GM11168 (cell line): ENCODE data around the gene PRDM10.

ENCODE experiments used
- in situ Hi-C: fragments of 300-500 bp; cut with MboI; formaldehyde crosslinking; loops from one replicate; pipeline ENCODE4 v1.12.0; 2022; ENCODE audit warnings: low sequenced_read_pairs; ENCODE audit not compliant: unreplicated experiment

The PRDM10 gene, protein sequence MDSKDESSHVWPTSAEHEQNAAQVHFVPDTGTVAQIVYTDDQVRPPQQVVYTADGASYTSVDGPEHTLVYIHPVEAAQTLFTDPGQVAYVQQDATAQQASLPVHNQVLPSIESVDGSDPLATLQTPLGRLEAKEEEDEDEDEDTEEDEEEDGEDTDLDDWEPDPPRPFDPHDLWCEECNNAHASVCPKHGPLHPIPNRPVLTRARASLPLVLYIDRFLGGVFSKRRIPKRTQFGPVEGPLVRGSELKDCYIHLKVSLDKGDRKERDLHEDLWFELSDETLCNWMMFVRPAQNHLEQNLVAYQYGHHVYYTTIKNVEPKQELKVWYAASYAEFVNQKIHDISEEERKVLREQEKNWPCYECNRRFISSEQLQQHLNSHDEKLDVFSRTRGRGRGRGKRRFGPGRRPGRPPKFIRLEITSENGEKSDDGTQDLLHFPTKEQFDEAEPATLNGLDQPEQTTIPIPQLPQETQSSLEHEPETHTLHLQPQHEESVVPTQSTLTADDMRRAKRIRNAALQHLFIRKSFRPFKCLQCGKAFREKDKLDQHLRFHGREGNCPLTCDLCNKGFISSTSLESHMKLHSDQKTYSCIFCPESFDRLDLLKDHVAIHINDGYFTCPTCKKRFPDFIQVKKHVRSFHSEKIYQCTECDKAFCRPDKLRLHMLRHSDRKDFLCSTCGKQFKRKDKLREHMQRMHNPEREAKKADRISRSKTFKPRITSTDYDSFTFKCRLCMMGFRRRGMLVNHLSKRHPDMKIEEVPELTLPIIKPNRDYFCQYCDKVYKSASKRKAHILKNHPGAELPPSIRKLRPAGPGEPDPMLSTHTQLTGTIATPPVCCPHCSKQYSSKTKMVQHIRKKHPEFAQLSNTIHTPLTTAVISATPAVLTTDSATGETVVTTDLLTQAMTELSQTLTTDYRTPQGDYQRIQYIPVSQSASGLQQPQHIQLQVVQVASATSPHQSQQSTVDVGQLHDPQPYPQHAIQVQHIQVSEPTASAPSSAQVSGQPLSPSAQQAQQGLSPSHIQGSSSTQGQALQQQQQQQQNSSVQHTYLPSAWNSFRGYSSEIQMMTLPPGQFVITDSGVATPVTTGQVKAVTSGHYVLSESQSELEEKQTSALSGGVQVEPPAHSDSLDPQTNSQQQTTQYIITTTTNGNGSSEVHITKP

DNA sequence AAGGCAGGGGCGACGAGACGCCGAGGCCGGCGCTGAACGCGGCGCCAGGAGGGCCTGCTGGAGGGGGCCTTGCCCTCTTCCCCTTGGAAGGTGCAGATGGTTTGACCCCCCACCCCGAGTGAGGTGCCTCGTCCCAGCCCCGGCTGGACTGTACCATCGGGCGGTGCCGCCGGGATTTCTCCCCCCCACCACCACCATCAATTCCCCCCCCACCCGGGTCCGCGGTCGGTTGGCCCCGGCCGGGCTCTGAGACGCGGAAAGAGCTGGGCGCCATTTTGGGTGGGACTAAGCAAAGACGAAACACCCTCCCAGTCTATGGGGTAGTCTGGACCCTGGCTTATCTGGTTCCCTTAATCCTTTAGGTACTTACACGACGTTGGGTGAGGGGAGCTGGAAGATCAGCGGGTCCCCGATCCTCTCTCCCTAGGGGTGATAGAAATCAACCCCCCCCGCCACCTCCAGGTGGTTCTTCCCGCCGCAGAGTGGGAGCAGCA is at the start of gene PRDM10:
Gene PRDM10, minus strand, starts transcription at position 484 of the 494 bp plus-strand sequence. CDS start 41,871 bp downstream, outside the sequence.
- in situ Hi-C loops = no loop called here

DNA sequence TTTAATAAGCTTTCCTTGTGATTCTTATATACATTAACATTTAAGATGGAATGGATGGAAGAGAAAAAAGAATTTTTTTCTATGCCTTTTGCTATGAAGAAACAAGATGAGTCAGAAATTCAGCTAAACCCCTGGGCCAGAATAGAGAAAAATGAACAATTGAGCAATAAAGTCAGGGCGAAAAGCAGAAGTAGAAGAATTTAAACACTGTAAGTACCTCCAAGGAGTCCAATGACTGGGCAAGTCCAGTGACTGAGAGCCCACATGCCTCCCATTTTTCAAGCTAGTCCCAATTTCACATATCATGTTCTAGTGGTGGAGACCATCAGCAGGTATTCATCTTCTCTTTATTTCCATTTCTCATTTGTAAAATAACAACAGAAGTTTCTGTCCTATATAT is 48.4 kb upstream of the PRDM10 start:
- in situ Hi-C loops = no loop called here

DNA sequence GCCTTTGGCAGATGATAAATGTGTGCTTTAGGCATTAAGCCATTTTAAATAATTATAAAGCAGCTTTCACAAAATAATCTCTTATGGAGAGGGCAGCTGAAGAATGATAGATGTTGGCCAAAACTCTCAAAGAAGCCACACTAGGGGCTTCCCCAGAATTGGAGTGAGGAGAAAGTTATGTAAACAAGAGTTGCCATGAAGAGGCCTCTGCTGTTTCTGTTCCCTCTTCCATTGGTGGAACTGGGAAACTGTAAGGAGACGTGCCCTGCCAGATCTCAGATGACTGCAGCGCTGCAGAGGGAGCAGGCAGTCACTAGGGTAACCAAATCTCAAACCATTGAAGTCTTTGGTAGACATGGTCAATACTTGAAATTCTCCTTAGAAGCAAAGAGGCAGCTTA is 47.6 kb upstream of the PRDM10 start:
- in situ Hi-C loops = no loop called here

DNA sequence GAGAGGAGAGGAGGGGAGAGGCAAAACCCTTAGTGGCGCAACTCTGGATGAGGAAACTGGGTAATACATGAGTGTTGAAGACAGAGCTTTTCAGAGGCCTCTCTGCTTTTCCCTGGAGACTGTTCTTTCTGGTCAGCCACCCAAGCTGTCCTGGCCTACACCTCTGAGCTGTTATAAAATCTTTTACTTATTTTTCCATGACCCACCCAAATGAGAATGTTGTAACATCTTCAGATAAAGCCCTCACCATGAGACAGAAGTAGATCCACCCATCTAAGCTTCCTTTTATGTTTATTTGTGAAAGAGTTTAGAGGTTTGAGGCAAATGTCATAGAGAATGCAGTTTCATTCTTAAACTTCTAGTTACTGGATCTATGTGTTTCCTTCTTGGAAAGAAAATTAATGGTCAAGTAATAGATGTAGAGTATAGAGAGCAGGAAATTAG is 46.7 kb upstream of the PRDM10 start:
- in situ Hi-C loops = no loop called here

DNA sequence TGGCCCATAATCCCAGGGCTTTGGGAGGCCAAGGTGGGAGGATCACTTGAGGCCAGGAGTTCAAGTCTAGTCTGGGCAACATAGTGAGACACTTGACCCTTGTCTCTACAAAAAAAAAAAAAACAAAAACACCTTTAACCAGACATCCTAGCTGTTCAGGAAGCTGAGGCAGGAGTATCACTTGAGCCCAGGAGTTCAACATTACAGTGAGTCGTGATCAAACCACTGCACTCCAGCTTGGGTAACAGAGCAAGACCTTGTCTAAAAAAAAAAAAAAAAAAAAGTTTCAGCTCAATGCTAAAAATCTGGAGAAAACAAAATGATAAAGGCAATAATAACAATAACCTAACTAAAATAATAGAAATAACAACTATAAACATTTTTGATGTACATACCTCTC is 44.5 kb upstream of the PRDM10 start:
- in situ Hi-C loops = no loop called here

DNA sequence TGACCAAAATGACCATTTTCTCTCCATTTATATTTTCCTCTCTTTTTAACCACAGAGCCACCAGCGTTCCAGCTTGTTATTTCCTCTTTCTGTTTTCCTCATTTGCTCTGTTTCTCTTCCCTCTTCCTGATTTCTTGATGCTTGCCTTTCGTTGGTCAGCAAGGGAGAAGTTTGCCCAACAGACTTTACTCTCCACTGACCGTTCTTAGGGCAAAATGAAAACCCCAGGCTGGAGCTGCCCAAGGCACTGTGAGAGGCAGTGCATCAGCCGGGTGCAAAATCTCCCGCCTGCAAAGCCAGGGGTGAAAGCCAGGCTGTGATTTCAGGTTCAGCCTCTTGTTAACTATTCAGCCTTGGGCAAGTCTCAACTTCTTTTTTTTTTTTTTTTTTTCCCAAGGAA is 40.9 kb upstream of the PRDM10 start:
- in situ Hi-C loops = no loop called here

DNA sequence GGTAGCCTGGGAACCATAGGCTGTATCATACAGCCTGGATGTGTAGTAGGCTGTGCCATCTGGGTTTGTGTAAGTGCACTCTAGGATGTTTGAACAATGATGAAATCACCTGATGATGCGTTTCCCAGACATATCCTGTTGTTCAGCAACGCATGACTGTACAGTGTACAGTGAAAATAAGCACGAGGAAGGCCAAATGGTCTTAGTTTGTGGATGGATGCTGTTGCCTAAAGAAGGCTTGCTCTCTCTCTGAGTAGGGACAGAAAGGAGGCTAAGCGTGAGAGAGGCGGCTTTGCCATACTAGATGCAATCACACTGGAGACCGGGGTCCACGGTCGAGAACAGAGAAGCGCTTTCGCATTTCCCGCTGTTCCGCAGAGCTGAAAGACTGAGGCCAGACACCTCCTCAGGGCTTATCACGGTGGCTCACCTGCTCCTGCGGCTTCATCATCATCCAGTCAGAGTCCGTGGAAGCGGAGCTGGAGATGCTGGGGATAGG is 39.5 kb upstream of the PRDM10 start:
- in situ Hi-C loops = no loop called here

DNA sequence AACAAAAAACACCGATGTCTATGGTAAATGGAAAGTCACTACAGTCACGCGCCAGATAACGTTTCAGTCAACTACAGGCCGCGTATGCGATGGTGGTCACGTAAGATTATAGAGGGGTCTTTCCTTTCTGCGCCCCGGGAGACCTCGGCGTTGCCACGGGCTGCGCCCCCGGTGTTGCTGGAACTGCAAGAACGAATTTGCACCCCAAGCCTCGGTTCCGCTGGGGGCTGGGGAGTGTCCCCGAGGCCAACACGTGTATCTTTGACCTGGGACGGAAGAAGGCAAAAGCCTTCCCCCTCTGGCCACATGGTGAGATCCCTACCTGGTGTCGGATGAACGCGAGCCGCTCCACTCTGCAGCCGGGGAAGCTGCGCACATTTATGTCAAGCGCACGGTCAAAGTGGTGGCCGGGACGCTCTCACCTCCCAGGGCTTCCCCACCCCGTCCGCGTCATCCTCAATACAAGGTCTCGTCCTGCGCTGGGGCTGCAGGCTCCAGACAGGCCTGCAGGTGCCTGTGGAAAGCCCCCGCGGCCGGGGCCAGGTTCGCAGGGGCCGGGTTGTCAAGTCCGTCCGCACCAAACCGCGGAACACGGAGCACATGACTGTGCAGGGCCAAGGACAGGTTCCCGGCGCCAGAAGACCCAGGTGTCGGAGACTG is 37.8 kb upstream of the PRDM10 start:
- in situ Hi-C loops = no loop called here

DNA sequence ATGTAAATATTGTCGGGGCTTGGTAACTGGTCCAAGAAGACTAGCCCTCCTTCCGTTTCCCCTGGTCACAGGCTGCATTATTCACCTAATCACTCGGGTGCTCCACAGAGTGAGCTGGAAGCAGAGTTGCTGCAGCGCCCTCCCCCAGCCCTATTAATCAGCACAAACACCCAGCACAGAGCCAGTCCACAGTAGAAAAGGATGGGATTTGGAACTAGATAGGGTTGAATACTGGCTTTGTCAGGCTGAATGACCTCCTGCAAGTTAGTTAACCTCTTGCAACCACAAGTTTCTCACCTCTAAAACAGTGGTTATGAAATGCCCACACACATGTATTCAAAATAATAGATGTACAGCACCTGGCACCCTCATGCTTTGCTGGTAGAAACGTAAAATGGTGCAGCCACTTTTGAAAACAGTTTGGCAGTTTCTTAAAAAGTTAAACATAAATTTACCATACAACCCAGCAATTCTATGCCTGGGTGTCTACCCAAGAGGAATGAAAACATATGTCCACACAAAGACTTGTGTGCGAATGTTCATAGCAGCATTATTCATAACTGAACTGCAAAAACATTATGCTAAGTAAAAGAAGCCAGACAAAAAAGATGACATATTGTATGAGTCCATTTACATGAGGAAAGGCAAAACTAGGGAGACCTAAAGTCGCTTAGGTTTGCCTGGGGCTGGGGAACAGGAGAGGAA is 35.4 kb upstream of the PRDM10 start:
- in situ Hi-C loops = no loop called here

DNA sequence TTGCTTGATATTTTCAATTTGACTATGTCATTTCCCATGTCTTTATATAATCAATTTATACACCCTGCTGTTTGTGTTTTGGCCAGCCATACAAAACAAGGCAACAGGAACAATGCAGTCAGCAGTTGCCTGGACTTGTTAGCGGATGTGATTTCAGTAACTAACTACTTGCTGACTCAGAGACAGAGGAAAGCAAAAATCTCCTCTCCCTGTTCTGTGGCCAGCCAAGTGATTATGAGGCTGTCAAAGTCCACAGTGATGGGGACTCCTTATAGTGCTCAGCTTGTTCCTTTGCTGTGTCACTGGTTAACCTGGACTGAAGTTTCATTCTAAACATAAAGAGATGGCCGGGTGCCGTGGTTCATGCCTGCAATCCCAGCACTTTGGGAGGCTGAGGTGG is 34.4 kb upstream of the PRDM10 start:
- in situ Hi-C loops = no loop called here

DNA sequence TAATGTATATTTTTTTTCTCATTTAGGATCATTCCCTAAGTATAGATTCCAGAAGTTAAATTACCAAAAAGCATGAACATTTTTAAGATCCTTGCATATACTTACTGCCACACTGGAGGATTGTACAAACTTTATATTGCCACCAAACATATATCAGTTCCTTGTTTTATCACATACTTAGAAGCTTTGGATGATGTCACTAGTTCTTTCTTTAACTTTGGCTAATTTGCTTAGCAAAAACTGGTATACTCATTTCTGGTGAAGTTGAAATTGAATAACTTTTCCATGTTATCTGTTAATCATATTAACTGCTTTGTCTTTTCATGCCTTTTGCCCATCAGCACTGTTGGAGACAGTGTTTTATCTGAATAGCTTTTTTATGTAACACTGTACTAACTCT is 31.6 kb upstream of the PRDM10 start:
- in situ Hi-C loops = no loop called here

DNA sequence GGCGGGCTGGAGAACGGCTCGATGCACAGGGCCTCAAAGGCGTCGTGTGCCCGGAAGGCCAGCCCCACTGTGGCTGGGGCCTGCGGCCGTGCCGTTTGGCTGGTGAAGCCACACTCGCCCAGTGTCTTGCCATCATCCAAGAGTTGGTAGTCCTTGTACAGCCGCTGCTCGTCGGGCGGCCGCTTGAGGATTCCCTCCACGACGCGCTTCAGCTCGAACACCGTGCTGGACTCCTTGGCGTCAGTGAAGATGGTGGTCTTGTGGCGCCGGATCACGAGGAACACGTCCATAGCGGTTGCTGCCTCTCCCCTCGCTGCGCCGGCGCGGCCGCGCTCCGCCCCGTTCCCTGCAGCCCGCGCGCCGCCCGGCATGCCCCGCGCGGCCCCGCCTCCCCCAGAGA is 30.3 kb upstream of the PRDM10 start:
- in situ Hi-C loops = no loop called here

DNA sequence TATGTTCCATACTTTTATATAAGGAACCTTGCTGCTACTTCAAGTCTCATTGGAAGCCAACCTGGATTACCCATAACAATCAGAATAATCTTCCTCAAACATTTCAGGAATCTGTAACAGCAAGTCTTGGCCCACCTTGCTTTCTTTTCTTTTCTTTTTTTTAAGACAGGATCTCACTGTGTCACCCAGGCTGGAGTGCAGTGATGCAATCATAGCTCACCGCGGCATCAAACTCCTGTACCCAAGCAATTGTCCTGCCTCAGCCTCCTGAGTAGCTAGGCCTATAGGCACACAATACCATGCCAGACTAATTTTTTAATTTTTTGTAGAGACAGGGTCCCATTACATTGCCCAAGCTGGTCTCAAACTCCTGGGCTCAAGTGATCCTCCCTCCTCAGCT is 29.3 kb upstream of the PRDM10 start:
- in situ Hi-C loops = no loop called here

DNA sequence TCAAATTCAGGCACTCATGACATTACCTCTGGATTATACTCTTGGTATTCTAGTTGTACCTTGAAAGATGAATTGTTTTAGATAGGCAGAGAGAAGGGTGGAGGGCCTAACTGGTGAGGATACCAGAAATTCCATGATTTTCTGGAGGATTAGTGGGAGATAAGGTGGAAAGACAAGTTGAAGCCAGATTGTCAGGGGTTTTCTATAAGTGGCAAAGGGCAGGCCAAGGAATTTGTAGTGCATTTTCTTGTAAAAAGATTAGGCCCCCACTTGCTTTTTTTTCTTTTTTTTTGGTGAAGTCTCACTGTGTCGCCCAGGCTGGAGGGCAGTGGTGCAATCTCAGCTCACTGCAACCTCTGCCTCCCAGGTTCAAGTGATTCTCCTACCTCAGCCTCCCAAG is 28.4 kb upstream of the PRDM10 start:
- in situ Hi-C loops = no loop called here

DNA sequence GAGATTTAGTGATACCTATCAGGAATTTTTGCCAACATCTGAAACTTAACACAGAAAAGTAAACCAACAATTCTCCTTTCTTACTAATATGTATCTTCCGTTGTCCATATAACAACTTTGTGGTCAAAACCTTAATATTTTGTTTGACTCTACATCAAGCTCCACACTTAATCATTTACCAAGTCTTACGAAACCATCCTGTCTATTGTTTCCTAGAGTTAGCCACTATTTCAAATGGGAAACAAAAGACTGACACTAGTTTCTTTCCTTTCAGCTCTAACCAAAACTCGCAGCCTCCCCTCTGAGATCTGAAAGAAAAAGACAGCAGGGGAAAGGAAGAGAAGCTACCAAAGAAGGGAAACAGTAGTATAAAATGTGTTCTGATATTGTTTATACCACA is 26.5 kb upstream of the PRDM10 start:
- in situ Hi-C loops = no loop called here

DNA sequence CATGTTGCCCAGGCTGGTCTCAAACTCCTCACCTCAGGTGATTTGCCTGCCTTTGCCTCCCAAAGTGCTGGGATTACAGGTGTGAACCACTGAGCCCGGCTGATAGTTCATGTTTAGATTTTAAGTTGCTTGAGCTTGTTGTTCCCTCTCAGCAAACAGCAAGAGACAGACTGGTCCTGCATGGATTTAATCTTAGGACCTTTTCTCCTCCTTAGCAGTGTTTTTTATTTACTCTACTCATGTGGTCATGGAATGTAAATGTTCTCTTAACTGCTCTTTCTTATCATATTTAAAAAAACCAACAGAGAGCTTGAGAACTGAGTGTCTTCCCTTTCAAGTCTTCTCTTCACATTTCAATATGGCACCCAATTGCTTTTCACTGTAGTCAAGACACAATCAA is 22.7 kb upstream of the PRDM10 start:
- in situ Hi-C loops = no loop called here

DNA sequence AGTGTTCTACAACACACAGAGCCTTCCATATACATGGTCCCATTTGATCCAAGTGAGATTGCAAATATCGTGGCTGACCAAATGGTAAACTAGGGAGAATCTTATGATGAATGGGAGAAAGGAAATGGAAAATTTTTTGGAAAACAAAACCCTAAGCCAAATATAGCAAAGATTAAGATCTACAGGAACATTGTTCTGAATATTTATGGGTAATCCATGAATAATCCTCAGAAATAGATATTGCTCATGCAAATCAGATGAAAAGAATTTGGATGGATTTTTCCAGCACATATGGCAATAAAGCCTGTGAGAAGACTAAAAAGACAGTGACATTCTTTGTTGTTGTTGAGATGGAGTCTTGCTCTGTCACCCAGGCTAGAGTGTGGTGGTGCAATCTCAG is 21.7 kb upstream of the PRDM10 start:
- in situ Hi-C loops = no loop called here

DNA sequence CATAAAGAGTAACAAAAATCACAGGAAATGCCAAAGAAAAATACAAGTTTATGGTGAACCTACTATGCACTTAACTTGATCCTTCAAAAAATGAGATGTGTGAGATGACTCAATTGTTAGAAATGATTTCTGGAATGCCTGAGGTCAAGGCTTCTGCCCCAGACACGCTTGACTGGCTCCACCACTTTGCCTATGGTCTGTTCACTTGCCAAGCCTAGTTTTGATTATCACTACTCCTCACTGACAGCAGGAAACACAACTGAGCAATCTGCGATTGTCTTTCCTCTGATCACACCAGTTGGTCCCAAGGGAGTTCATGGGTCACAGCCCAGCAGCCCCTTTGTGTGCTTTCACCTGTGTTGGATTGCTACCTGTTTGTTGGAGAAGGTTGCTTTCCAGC is 20.6 kb upstream of the PRDM10 start:
- in situ Hi-C loops = no loop called here

DNA sequence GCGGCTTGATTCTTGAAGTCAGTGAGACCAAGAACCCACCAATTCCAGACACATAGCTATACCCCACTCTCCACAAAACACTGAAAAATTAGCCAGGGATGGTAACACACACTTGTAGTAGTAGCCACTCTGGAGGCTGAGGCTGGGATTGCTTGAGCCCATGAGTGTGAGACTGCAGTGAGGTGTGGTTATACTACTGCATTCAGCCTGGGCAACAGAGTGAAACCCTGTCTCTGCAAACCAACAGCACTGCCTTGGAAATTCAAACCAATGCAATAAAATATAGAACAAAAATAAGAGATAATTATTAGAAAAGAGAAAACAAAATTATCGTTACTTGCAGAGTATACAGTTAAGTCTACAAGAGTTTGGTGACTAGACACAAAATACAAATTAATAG is 20.2 kb upstream of the PRDM10 start:
- in situ Hi-C loops = no loop called here
